ENCODE results near the gene SSTR5.

DNA sequence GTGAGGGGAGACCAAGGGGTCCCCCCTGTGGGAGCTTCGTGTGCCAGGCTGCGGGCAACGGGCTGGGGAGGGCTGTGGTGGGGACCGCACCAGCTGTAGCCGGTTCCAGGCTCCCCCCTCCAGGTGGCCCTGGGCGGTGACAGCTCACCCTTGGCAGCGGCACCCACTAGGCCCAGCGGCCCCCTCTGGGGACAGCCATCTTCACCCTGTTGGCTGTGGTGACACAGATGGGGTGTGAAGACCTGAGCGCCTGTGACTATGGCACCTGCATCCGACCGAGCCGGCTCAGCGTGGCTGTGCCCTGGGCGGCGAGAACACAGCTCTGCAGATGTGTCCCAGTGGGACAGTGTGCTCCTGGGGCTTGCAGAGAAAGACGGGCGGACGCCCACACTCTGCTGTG is 24.6 kb downstream of the SSTR5 start:
- TF ChIP-seq, protein P1, sequence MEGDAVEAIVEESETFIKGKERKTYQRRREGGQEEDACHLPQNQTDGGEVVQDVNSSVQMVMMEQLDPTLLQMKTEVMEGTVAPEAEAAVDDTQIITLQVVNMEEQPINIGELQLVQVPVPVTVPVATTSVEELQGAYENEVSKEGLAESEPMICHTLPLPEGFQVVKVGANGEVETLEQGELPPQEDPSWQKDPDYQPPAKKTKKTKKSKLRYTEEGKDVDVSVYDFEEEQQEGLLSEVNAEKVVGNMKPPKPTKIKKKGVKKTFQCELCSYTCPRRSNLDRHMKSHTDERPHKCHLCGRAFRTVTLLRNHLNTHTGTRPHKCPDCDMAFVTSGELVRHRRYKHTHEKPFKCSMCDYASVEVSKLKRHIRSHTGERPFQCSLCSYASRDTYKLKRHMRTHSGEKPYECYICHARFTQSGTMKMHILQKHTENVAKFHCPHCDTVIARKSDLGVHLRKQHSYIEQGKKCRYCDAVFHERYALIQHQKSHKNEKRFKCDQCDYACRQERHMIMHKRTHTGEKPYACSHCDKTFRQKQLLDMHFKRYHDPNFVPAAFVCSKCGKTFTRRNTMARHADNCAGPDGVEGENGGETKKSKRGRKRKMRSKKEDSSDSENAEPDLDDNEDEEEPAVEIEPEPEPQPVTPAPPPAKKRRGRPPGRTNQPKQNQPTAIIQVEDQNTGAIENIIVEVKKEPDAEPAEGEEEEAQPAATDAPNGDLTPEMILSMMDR (IDR thresholded peaks at IDR 0.05), result no peak
- TF ChIP-seq POLR2AphosphoS5 (IDR thresholded peaks at IDR 0.05) (no peak), POLR2A (IDR thresholded peaks at IDR 0.05) (no peak)

Measured in upper lobe of left lung (tissue), 4 donors.